IPS-15b (cell line): ENCODE measurements around the gene LACC1.

Source experiments
- H3K27me3 ChIP-seq: one replicate; pipeline ENCODE4 v1.6.1; 2013; ENCODE audit warnings: low read length; ENCODE audit not compliant: control insufficient read depth, insufficient read depth
- H3K36me3 ChIP-seq: one replicate; pipeline ENCODE4 v1.6.1; 2013; ENCODE audit warnings: low read length; ENCODE audit not compliant: control insufficient read depth, insufficient read depth
- H3K4me1 ChIP-seq: one replicate; pipeline ENCODE4 v1.6.1; 2013; ENCODE audit warnings: mild to moderate bottlenecking, low read length; ENCODE audit not compliant: control insufficient read depth, insufficient read depth
- H3K4me3 ChIP-seq: one replicate; pipeline ENCODE4 v1.5.1; 2013; ENCODE audit warnings: low read depth, low read length
- H3K9ac ChIP-seq: one replicate; pipeline ENCODE4 v1.6.1; 2013; ENCODE audit warnings: low read depth, mild to moderate bottlenecking, low read length
- H3K9me3 ChIP-seq: one replicate; pipeline ENCODE4 v1.6.1; 2013; ENCODE audit warnings: mild to moderate bottlenecking, low read length; ENCODE audit not compliant: control insufficient read depth, insufficient read depth

LACC1 gene

GRCh38 chr13:43894438-43894837, 14.7 kb downstream of the LACC1 start:
- H3K4me3 ChIP-seq = no peak overlapping the region
- H3K9ac ChIP-seq = no peak overlapping the region
- H3K4me1 ChIP-seq = no peaks in the 10 kb centered on the region
- H3K9me3 ChIP-seq = no peaks in the 10 kb centered on the region
- H3K36me3 ChIP-seq = no peaks in the 10 kb centered on the region
- no peaks in the 10 kb centered on the region for H3K27me3 ChIP-seq

- Histone ChIP-seq H3K4me1 (no peaks in the 10 kb centered on the region), H3K4me3 (no peak overlapping the region), H3K36me3 (no peaks in the 10 kb centered on the region), H3K9ac (no peak overlapping the region), H3K9me3 (no peaks in the 10 kb centered on the region), H3K27me3 (no peaks in the 10 kb centered on the region)
Measured at GRCh38 chr13:43895940-43896339, 16.2 kb downstream of the LACC1 start.

- no peaks in the 10 kb centered on the region for H3K36me3 ChIP-seq
- no peak overlapping the region for H3K9ac ChIP-seq
- no peaks in the 10 kb centered on the region for H3K4me1 ChIP-seq
- no peaks in the 10 kb centered on the region for H3K27me3 ChIP-seq
- no peak overlapping the region for H3K4me3 ChIP-seq
- H3K9me3 ChIP-seq = no peaks in the 10 kb centered on the region
Measured at GRCh38 chr13:43905435-43906031, 25.8 kb downstream of the LACC1 start.

GRCh38 chr13:43908156-43909126, 28.7 kb downstream of the LACC1 start:
- no peaks in the 10 kb centered on the region for H3K36me3 ChIP-seq
- H3K9me3 ChIP-seq = no peaks in the 10 kb centered on the region
- no peaks in the 10 kb centered on the region for H3K27me3 ChIP-seq
- H3K4me3 ChIP-seq = no peak overlapping the region
- H3K4me1 ChIP-seq = no peaks in the 10 kb centered on the region
- H3K9ac ChIP-seq = no peak overlapping the region

GRCh38 chr13:43910856-43911255, 31.2 kb downstream of the LACC1 start:
- no peaks in the 10 kb centered on the region for H3K36me3 ChIP-seq
- no peak overlapping the region for H3K9ac ChIP-seq
- no peaks in the 10 kb centered on the region for H3K9me3 ChIP-seq
- no peaks in the 10 kb centered on the region for H3K4me1 ChIP-seq
- H3K4me3 ChIP-seq = no peak overlapping the region
- H3K27me3 ChIP-seq = no peaks in the 10 kb centered on the region

- Histone ChIP-seq H3K4me3 (no peak overlapping the region), H3K36me3 (no peaks in the 10 kb centered on the region), H3K27me3 (no peaks in the 10 kb centered on the region), H3K9me3 (no peaks in the 10 kb centered on the region), H3K4me1 (no peaks in the 10 kb centered on the region), H3K9ac (no peak overlapping the region)
Measured at GRCh38 chr13:43911278-43911677, 31.6 kb downstream of the LACC1 start.

- no peak overlapping the region for H3K9ac ChIP-seq
- no peaks in the 10 kb centered on the region for H3K9me3 ChIP-seq
- no peaks in the 10 kb centered on the region for H3K4me1 ChIP-seq
- H3K4me3 ChIP-seq = no peak overlapping the region
- H3K36me3 ChIP-seq = no peaks in the 10 kb centered on the region
- H3K27me3 ChIP-seq = no peaks in the 10 kb centered on the region
Measured at GRCh38 chr13:43911871-43912270, 32.2 kb downstream of the LACC1 start.

GRCh38 chr13:43915451-43915850, 35.7 kb downstream of the LACC1 start:
- H3K36me3 ChIP-seq = no peaks in the 10 kb centered on the region
- H3K4me3 ChIP-seq = no peak overlapping the region
- no peak overlapping the region for H3K9ac ChIP-seq
- no peaks in the 10 kb centered on the region for H3K4me1 ChIP-seq
- no peaks in the 10 kb centered on the region for H3K27me3 ChIP-seq
- H3K9me3 ChIP-seq = no peaks in the 10 kb centered on the region

- no peak overlapping the region for H3K4me3 ChIP-seq
- no peaks in the 10 kb centered on the region for H3K4me1 ChIP-seq
- no peaks in the 10 kb centered on the region for H3K9me3 ChIP-seq
- H3K27me3 ChIP-seq = no peaks in the 10 kb centered on the region
- H3K9ac ChIP-seq = no peak overlapping the region
- H3K36me3 ChIP-seq = no peaks in the 10 kb centered on the region
Measured at GRCh38 chr13:43916828-43917227, 37.1 kb downstream of the LACC1 start.

GRCh38 chr13:43918636-43919035, 38.9 kb downstream of the LACC1 start:
- H3K36me3 ChIP-seq = no peaks in the 10 kb centered on the region
- H3K27me3 ChIP-seq = no peaks in the 10 kb centered on the region
- H3K9me3 ChIP-seq = no peaks in the 10 kb centered on the region
- H3K9ac ChIP-seq = no peak overlapping the region
- H3K4me3 ChIP-seq = no peak overlapping the region
- H3K4me1 ChIP-seq = no peaks in the 10 kb centered on the region

- H3K9me3 ChIP-seq = no peaks in the 10 kb centered on the region
- H3K4me3 ChIP-seq = no peak overlapping the region
- H3K4me1 ChIP-seq = no peaks in the 10 kb centered on the region
- no peaks in the 10 kb centered on the region for H3K36me3 ChIP-seq
- no peak overlapping the region for H3K9ac ChIP-seq
- no peaks in the 10 kb centered on the region for H3K27me3 ChIP-seq
Measured at GRCh38 chr13:43920965-43921674, 41.4 kb downstream of the LACC1 start.
